GM13977 (cell line): ENCODE results near the gene IRF3.

Source experiments
- DNase-seq: peaks from one replicate; pipeline ENCODE4 v3.0.0; 2012; ENCODE audit warnings: low spot score
- in situ Hi-C: fragments of 300-500 bp; cut with MboI; formaldehyde crosslinking; loops from one replicate; pipeline ENCODE4 v1.12.0; 2022; ENCODE audit warnings: low sequenced_read_pairs, low pct_unique_long_range_greater_than_20kb, mixed read lengths, inconsistent platforms; ENCODE audit not compliant: unreplicated experiment
- TF ChIP-seq, protein P1 (sequence below): IDR thresholded peaks from 2 replicates; pipeline ENCODE4 v1.5.1; 2012; ENCODE audit warnings: mild to moderate bottlenecking, control low read depth; ENCODE audit not compliant: insufficient read depth; ENCODE audit errors: extremely low read depth, missing control alignments

IRF3 gene

GRCh38 chr19:49690656-49691242, 25.1 kb upstream of the IRF3 start, which contains the start of gene CPT1C:
Gene CPT1C (plus strand): TSS chr19:49691116. CDS start chr19:49692253, 1,137 bp downstream.
- peak; percentile 74 for DNase-seq
- in situ Hi-C loops, result no loop called here
- TF ChIP-seq, protein P1, sequence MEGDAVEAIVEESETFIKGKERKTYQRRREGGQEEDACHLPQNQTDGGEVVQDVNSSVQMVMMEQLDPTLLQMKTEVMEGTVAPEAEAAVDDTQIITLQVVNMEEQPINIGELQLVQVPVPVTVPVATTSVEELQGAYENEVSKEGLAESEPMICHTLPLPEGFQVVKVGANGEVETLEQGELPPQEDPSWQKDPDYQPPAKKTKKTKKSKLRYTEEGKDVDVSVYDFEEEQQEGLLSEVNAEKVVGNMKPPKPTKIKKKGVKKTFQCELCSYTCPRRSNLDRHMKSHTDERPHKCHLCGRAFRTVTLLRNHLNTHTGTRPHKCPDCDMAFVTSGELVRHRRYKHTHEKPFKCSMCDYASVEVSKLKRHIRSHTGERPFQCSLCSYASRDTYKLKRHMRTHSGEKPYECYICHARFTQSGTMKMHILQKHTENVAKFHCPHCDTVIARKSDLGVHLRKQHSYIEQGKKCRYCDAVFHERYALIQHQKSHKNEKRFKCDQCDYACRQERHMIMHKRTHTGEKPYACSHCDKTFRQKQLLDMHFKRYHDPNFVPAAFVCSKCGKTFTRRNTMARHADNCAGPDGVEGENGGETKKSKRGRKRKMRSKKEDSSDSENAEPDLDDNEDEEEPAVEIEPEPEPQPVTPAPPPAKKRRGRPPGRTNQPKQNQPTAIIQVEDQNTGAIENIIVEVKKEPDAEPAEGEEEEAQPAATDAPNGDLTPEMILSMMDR, result no peak

- TF ChIP-seq, protein P1, result no peak
- in situ Hi-C loops, result no loop called here
- DNase-seq, result no peak
Measured at GRCh38 chr19:49690079-49690655, 24.5 kb upstream of the IRF3 start.

DNA sequence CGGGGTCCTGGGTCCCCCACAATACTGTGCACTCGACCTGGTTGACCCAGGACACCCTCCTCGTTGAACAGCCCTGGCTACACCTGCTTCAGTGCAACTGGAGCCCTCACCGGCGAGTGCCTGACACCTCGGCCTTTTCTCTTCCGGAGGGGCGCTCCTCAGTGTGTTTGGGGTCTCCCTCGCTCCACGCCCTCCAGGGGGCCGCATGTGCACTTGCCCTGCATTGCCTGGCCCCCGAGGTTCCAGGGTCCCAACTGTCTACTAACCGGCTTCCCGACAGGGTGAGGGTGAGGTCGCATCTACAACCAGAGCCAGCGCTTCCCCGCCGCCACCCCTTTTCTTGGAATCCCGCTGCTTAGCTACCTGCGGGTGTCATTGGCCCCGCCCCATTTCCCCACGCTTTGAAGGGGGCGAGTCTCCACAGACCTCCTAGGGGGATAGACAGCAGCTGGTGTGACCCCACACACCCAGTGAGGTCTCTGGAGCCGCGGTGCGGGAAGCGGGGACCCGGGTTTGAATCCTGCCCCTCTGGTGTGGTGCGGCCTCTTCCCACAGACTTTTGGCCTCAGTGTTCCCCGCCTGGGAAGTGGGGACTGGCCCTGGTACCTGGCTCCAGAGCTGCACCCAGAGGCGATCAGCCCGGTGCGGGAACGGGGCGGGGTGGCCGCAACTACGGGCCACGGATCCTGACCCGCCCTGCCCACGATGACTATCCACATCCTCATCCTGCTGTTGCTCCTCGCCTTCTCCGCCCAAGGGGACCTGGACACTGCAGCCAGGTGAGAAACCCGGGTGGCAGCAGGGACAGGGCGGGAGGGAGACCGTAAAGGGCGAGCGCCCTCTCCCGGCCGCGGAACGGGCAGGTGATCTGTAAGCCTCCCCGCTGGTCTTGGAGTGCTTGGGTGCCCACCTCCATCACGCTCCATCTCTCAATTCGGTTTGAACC, 23.7 kb upstream of the IRF3 start, which contains the start of gene ADM5:
Gene ADM5, plus strand, starts transcription at position 462 of the 946 bp plus-strand sequence. Its CDS starts 244 bp downstream, at position 706.
- DNase-seq, result peak; percentile 75
- TF ChIP-seq, protein P1, result peak; percentile 68
- in situ Hi-C loops, result no loop called here

DNA sequence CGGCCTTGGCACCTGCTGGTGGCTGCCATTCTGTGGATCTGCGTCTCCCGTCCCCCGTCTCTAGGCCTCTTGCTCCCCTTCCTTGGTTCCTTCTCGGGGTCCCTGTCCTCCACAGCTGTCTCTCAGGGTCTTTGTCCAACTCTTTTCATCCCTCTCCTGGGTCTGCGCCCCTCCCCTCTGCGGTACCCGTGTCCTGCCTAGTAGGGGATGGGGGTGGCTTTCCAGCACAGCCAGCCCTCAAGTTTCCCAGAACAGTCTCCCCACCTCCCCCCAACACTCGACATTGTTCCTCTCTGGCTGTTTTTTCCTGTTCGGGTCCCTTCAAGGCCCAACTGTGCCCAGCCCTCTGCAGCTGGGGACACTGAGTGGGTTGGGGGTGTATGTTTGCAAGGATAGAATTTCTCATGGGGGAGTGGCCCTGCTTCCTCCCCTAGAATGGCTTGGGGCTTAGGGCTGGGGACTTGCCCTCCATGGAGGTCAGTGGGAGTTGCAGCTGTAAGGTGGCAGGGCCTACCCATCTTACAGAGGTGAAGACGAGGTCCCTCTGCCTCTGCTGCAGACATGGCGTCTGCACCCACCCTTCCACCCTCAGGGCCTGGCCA, 23.0 kb upstream of the IRF3 start:
- in situ Hi-C loops, result no loop called here
- TF ChIP-seq, protein P1, result no peak
- DNase-seq, result no peak

DNA sequence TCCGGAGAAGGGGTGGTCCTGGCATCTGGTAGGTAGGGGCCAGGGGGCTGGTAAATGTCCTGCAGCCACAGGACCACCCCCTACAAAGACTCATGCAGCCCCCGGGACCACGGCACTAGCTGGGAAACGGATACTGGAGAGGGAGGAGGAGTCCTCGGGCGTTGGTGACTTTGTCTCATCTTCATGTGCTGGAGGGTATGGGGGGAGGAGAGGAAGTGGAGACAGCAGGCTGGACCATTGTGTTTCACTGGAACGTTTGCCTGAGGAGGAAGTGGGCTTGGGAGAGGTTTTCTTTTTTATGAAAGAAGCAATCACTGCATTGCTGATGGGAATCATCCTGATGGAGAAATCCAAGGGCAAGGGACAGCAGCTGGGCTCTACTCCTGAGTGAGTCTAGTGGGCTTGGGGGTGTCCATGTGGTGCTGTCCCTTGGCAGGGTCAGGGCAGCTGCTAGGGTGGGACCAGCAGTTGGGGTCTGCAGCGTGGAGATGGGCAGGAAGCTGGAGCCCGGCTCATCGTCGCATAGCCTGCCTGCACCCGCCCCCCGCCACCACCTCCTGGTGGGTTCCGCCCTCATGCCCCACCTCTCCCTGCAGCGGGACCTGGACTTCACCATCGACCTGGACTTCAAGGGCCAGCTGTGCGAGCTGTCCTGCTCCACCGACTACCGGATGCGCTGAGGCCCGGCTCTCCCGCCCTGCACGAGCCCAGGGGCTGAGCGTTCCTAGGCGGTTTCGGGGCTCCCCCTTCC, 22.1 kb upstream of the IRF3 start:
- TF ChIP-seq, protein P1, result no peak
- DNase-seq, result no peak
- in situ Hi-C loops, result no loop called here
